Pancreas (tissue), 10 donors: ENCODE data around the gene MYLK. TPM values are rescaled to one million over a fixed set of nuclear protein-coding genes. Genes with fewer than 3 reads are reported as not detected.
A peak's percentile ranks its signal among the peaks of the same experiment; 100 is the strongest.

Experiments used
- ATAC-seq, 4 donors: fragments of 200-7000 bp; cut with Tn5 transposase; one replicate each; pipeline versions ENCODE4 v1.8.0 to v1.9.1; 2020; ENCODE audit warnings: mild to moderate bottlenecking in 4 of 4, moderate library complexity in 4 of 4
- DNase-seq, 6 donors: peaks; one replicate each; pipeline ENCODE4 v3.0.0-alpha.2; 2020
- FAIRE-seq: peaks from 2 replicates; lab custom pipeline; 2012; peaks lifted over from hg19 to GRCh38; lab: Jason Lieb, UNC
- H3K27ac ChIP-seq, 4 donors: fragments of 200-600 bp; sonication (generic); 1 replicate in 3 of 4; 2 replicates in 1 of 4; pipeline versions ENCODE4 v1.5.0 to v1.8.0; 2020
- H3K27me3 ChIP-seq, 4 donors: fragments of 200-600 bp; one replicate each; pipeline ENCODE4 v1.8.0; 2021
- H3K36me3 ChIP-seq, 3 donors: fragments of 200-600 bp; sonication (generic) in 1 of 3; one replicate each; pipeline versions ENCODE4 v1.5.0 to v1.8.0; 2020 to 2021
- H3K4me1 ChIP-seq, 3 donors: fragments of 200-600 bp; one replicate each; pipeline ENCODE4 v1.8.0; 2021
- H3K4me3 ChIP-seq, 4 donors: fragments of 200-600 bp; sonication (generic) in 2 of 4; one replicate each; pipeline versions ENCODE4 v1.5.0 to v1.8.0; 2020 to 2021
- H3K9me3 ChIP-seq, 4 donors: fragments of 200-600 bp; one replicate each; pipeline ENCODE4 v1.8.0; 2021
- CTCF ChIP-seq, 4 donors: fragments of 200-600 bp; sonication (generic) in 3 of 4; IDR thresholded peaks; one replicate each; pipeline versions ENCODE4 v1.5.0 to v1.8.0; 2021; ENCODE audit warnings: antibody characterized with exemption in 4 of 4
- WGBS, 2 donors: extraction: QIAGEN DNeasy Blood & Tissue Kit; methylation state at CpG; one replicate each; pipeline ENCODE4 v1.1.7; 2013; 5-methylcytosine and 5-hydroxymethylcytosine counted together
- intact Hi-C, 3 donors: fragments of 100-400 bp; cut with DNase I; formaldehyde crosslinking; loops; one replicate each; pipeline versions ENCODE4 v1.11.1 to v1.14.2; 2022
- polyA plus RNA-seq, 2 donors: library from polyadenylated mRNA; stranded (reverse); fragments of 200-250 nt; gene quantifications; one replicate each; pipeline ENCODE4 v1.2.3, GENCODE V29; 2013
- total RNA-seq, 6 donors: library from RNA; stranded (reverse); fragmentation: NEBNext Ultra II Directional in 4 of 6; extraction: Animal tissue kit (Norgen Biotek cat#: 25700) in 4 of 6; gene quantifications; one replicate each; pipeline versions ENCODE4 v1.2.1 to v1.2.4, GENCODE V29; 2021 to 2023
- donor health status: healthy with polysubstance abuse.
- donor health status: DM: no; HTN: no; CAD: no; lungs with moderate emphysema.
- donor health status: DM: no; HTN: no; CAD: no.
- donor health status: control.
- donor health status: control.
- donor health status: Bipolar disorder and iron deficiency.
- donor health status: DM: yes; HTN: yes; CAD: no.
- donor health status: DM: no; HTN: no; CAD: no.
- donor health status: DM: no; HTN: no; CAD: no.
- donor health status: DM: yes; HTN: yes; CAD: no.

Gene MYLK
- total and polyA plus RNA-seq, 8 donors, result 3.1 to 12.0 (median 6.7) TPM

GRCh38 chr3:123778991-123779622 lies 105.0 kb downstream of the MYLK start:
- 53% methylated on average over 8 of the region's 8 CpGs for WGBS, 2 donors
- intact Hi-C loops, result no loop called here
- peak; percentile 53 to 80 (median 72) for ATAC-seq

GRCh38 chr3:123778525-123778924 lies 105.6 kb downstream of the MYLK start:
- DNase-seq (no peak), ATAC-seq (no peak), FAIRE-seq (no peak)
- no peak overlapping the region for H3K4me3 ChIP-seq
- no peaks in the 10 kb centered on the region for H3K27me3 ChIP-seq
- no peaks in the 10 kb centered on the region for H3K9me3 ChIP-seq
- 68 to 79% methylated on average over 7 of the region's 7 CpGs for WGBS, 2 donors
- peak overlapping the region; percentile 4 to 67 (median 12) for H3K27ac ChIP-seq
- TF ChIP-seq CTCF (IDR thresholded peaks at IDR 0.05), result no peak
- H3K36me3 ChIP-seq, result no peaks in the 10 kb centered on the region
- H3K4me1 ChIP-seq, result no peaks in the 10 kb centered on the region
- intact Hi-C loops, result no loop called here

More at GRCh38 chr3:123778991-123779622, 105.0 kb downstream of the MYLK start:
- H3K27me3 ChIP-seq, result no peaks in the 10 kb centered on the region
- peak overlapping the region; percentile 4 to 67 (median 12) for H3K27ac ChIP-seq
- no peaks in the 10 kb centered on the region for H3K4me1 ChIP-seq
- DNase-seq (peak in 2 of 6 donors; percentile 17 to 40), FAIRE-seq (no peak)
- no peaks in the 10 kb centered on the region for H3K9me3 ChIP-seq
- TF ChIP-seq CTCF (IDR thresholded peaks at IDR 0.05), result no peak
- no peak overlapping the region for H3K4me3 ChIP-seq
- H3K36me3 ChIP-seq, result no peaks in the 10 kb centered on the region

GRCh38 chr3:123776071-123776782 lies 107.9 kb downstream of the MYLK start:
- Histone ChIP-seq H3K27me3 (no peaks in the 10 kb centered on the region), H3K4me3 (no peak overlapping the region), H3K4me1 (no peaks in the 10 kb centered on the region), H3K36me3 (no peaks in the 10 kb centered on the region), H3K27ac (no peak overlapping the region), H3K9me3 (no peaks in the 10 kb centered on the region)
- intact Hi-C loops, result no loop called here
- 69 to 71% methylated on average over 5 of the region's 5 CpGs for WGBS, 2 donors
- DNase-seq (no peak), FAIRE-seq (no peak), ATAC-seq (no peak)
- TF ChIP-seq CTCF (IDR thresholded peaks at IDR 0.05), result no peak

GRCh38 chr3:123774474-123774873 lies 109.7 kb downstream of the MYLK start:
- FAIRE-seq (no peak), DNase-seq (no peak), ATAC-seq (no peak)
- H3K36me3 ChIP-seq, result no peaks in the 10 kb centered on the region
- no peak overlapping the region for H3K4me3 ChIP-seq
- no peak overlapping the region for H3K27ac ChIP-seq
- H3K27me3 ChIP-seq, result no peaks in the 10 kb centered on the region
- H3K4me1 ChIP-seq, result no peaks in the 10 kb centered on the region
- intact Hi-C loops, result no loop called here
- no peaks in the 10 kb centered on the region for H3K9me3 ChIP-seq
- no peak for TF ChIP-seq CTCF (IDR thresholded peaks at IDR 0.05)
- 86 to 89% methylated on average over 3 of the region's 3 CpGs for WGBS, 2 donors
